ACC112 (cell line): ENCODE results near the gene RORC.
A peak's percentile ranks its signal among the peaks of the same experiment; 100 is the strongest.
"Not testable (repeated sequence)": the region's sequence is repeated elsewhere in the genome, so short reads cannot be mapped to it uniquely, and the experiment has no call there.

Experiments used
- H2AFZ ChIP-seq: fragments of 200-600 bp; sonication (generic); one replicate; pipeline ENCODE4 v1.6.0; 2017; ENCODE audit warnings: antibody characterized with exemption, low read length; ENCODE audit not compliant: unreplicated experiment
- H3K27ac ChIP-seq: fragments of 200-600 bp; sonication (generic); 2 replicates; pipeline ENCODE4 v1.5.1; 2014; ENCODE audit warnings: low read depth, mild to moderate bottlenecking, antibody characterized with exemption, low read length, moderate library complexity
- H3K27me3 ChIP-seq: fragments of 200-600 bp; sonication (generic); 2 replicates; pipeline ENCODE4 v1.6.1; 2014; ENCODE audit warnings: mild to moderate bottlenecking, antibody characterized with exemption, low read length, moderate library complexity, mixed read lengths; ENCODE audit not compliant: insufficient read depth
- H3K36me3 ChIP-seq: fragments of 200-600 bp; sonication (generic); 2 replicates; pipeline ENCODE4 v1.6.1; 2016; ENCODE audit warnings: mild to moderate bottlenecking, antibody characterized with exemption, low read length, moderate library complexity, mixed read lengths; ENCODE audit not compliant: insufficient read depth
- H3K4me1 ChIP-seq: fragments of 200-600 bp; sonication (generic); one replicate; pipeline ENCODE4 v1.6.1; 2016; ENCODE audit warnings: low read length, mixed read lengths; ENCODE audit not compliant: insufficient read depth, unreplicated experiment, control insufficient read depth
- H3K4me3 ChIP-seq: fragments of 200-600 bp; sonication (generic); 2 replicates; pipeline ENCODE4 v1.5.1; 2014; ENCODE audit warnings: mild to moderate bottlenecking, low read depth, low read length
- H3K79me2 ChIP-seq: fragments of 200-600 bp; sonication (generic); one replicate; pipeline ENCODE4 v1.6.0; 2016; ENCODE audit warnings: low read length; ENCODE audit not compliant: control insufficient read depth, unreplicated experiment, insufficient read depth

RORC gene

DNA sequence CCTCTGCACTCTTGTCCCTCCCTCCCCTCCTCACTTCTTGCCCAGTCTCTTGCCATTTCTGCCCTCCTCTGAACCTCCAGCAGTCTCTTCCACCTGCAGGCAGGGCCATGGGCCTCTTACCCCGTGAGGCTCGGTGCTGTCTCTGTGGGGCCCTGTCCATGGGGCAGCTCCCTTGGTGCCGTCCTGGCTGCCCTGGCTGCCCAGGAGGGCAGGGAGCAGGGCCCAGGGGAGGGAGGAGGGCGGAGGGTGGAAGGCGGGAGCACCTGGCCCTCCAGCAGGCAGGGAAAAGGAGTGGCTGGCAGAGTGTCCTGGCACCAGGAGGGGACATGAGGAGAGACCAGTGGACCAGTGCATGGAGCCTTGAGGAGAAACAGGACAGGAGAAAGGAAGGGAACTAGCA, at the start of gene RORC:
RORC (minus strand) TSS at position 198 of the 400 bp plus-strand sequence; CDS start at position 160, 38 bp downstream.
- Histone ChIP-seq H2AFZ (no peak within 1 kb of the TSS), H3K27ac (no peak within 1 kb of the TSS)

GRCh38 chr1:151875419-151876097, 44.0 kb upstream of the RORC start:
- Histone ChIP-seq H3K27ac (no peak overlapping the region), H3K4me1 (no peaks in the 10 kb centered on the region), H3K36me3 (0 out of 2 replicates have a peak, but pooled peaks cover 4% of the 10 kb centered on the region), H3K79me2 (no peaks in the 10 kb centered on the region), H2AFZ (no peak overlapping the region), H3K4me3 (no peak overlapping the region), H3K27me3 (no peaks in the 10 kb centered on the region)

More for the DNA sequence above, at the start of gene RORC:
- no peaks in the 10 kb centered on the region for H3K4me1 ChIP-seq
- no peaks in the 10 kb centered on the region for H3K36me3 ChIP-seq
- no peaks in the 10 kb centered on the region for H3K27me3 ChIP-seq
- no peak within 1 kb of the TSS for H3K4me3 ChIP-seq
- no peaks in the 10 kb centered on the region for H3K79me2 ChIP-seq

DNA sequence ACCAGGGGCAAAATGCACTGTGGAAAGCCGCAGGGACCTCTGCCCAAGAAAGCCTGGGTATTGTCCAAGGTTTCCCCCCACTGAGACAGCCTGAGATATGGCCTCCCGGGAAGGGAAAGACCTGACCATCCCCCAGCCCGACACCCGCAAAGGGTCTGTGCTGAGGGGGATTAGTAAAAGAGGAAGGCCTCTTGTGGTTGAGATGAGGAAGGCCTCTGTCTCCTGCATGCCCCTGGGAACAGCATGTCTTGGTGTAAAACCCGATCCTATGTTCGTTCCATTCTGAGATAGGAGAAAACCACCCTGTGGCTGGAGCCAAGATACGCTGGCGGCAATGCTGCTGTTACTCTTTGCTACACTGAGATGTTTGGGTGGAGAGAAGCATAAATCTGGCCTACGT, 41.2 kb upstream of the RORC start:
- H3K27me3 ChIP-seq, H2AFZ ChIP-seq, H3K79me2 ChIP-seq, H3K4me3 ChIP-seq, H3K27ac ChIP-seq, H3K36me3 ChIP-seq: not testable (repeated sequence)
- H3K4me1 ChIP-seq = peaks cover 11% of the 10 kb centered on the region

DNA sequence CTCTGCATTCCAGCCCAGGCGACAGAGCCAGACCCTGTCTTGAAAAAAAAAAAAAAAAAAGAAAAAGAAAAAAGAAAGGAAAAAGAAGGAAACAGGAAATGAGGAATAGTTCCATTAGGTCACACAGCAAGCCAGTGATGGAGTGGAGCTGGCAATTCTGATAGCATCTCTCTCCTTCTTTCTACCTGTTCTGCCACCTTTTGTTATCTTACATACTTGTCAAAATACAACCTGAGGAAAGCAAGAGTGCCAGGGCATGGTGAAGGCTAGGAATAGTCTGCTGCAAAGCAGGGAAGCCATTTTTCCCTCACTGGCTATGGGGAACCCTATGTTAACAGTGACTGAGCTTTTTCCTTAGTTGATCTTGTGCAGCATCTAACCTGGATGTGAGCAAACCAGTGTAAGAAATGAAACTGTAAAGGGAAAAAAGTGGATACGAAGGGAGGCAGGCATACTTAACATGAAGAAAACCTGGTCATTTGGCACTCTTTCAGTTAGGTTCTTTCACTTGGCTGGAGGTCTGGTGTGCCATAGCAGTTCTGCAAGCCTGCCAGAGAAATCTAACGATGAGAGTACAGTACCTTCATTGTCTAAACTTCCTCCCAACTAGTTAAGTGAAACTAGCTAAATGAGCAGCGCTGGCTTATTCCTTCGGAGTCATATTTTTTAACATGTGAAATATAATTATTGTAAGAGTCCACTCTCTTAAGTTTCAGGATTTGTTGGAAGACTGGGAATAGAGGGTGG, 39.9 kb upstream of the RORC start:
- H3K79me2 ChIP-seq = no peaks in the 10 kb centered on the region
- H3K4me1 ChIP-seq = peaks cover 17% of the 10 kb centered on the region
- no peak overlapping the region for H2AFZ ChIP-seq
- H3K27me3 ChIP-seq = no peaks in the 10 kb centered on the region
- H3K36me3 ChIP-seq = 0 out of 2 replicates have a peak, but pooled peaks cover 4% of the 10 kb centered on the region
- no peak overlapping the region for H3K27ac ChIP-seq
- H3K4me3 ChIP-seq = no peak overlapping the region

- Histone ChIP-seq H3K27ac (peak overlapping the region; percentile 88), H3K79me2 (no peaks in the 10 kb centered on the region), H3K36me3 (no peaks in the 10 kb centered on the region), H3K27me3 (no peaks in the 10 kb centered on the region), H2AFZ (no peak overlapping the region), H3K4me3 (peak overlapping the region; percentile 2; the same call in 1 of the 2 replicates), H3K4me1 (peaks cover 22% of the 10 kb centered on the region)
Measured at GRCh38 chr1:151868486-151868885, 36.9 kb upstream of the RORC start.

DNA sequence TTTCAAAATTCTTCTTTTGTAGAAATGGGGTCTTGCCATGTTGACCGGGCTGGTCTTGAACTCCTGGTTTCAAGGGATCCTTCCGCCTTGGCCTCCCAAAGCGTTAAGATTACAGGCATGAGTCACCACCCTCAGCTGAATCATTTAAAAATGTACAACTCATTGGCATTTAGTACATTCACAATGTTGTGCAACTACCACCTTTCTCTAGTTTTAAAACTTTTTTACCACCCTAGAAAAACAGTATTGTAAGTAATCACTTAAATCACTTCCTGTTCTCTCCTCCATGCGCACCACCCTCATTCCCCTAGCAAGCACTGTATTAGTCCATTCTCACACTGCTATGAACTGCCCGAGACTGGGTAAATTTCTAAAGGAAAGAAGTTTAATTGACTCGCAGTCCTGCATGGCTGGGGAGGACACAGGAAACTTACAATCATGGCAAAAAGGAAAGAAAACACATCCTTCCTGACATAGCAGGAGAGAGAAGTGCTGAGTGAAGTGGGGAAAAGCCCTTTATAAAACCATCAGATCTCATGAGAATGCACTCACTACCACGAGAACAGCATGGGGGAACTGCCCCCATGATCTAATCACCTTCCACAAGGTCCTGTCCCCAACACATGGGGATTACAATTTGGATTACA, 36.3 kb upstream of the RORC start:
- Histone ChIP-seq H3K4me3 (peak overlapping the region; percentile 2; the same call in 1 of the 2 replicates), H3K27me3 (no peaks in the 10 kb centered on the region), H3K4me1 (peaks cover 22% of the 10 kb centered on the region), H2AFZ (peak overlapping the region; percentile 19), H3K27ac (peak overlapping the region; percentile 88), H3K36me3 (no peaks in the 10 kb centered on the region), H3K79me2 (no peaks in the 10 kb centered on the region)

GRCh38 chr1:151867321-151867720, 35.7 kb upstream of the RORC start:
- Histone ChIP-seq H3K4me1 (peaks cover 22% of the 10 kb centered on the region), H3K27ac (peak overlapping the region; percentile 88), H3K27me3 (no peaks in the 10 kb centered on the region), H3K4me3 (no peak overlapping the region), H2AFZ (no peak overlapping the region), H3K79me2 (no peaks in the 10 kb centered on the region), H3K36me3 (no peaks in the 10 kb centered on the region)

GRCh38 chr1:151864411-151864810, 32.8 kb upstream of the RORC start:
- H3K27ac ChIP-seq = no peak overlapping the region
- H3K4me3 ChIP-seq = no peak overlapping the region
- H3K4me1 ChIP-seq = peaks cover 22% of the 10 kb centered on the region
- H3K27me3 ChIP-seq = no peaks in the 10 kb centered on the region
- H3K79me2 ChIP-seq = no peaks in the 10 kb centered on the region
- no peak overlapping the region for H2AFZ ChIP-seq
- no peaks in the 10 kb centered on the region for H3K36me3 ChIP-seq

GRCh38 chr1:151862604-151863003, 31.0 kb upstream of the RORC start:
- Histone ChIP-seq H3K4me1 (peaks cover 17% of the 10 kb centered on the region), H2AFZ (no peak overlapping the region), H3K27me3 (no peaks in the 10 kb centered on the region), H3K4me3 (no peak overlapping the region), H3K79me2 (no peaks in the 10 kb centered on the region), H3K36me3 (no peaks in the 10 kb centered on the region), H3K27ac (no peak overlapping the region)

DNA sequence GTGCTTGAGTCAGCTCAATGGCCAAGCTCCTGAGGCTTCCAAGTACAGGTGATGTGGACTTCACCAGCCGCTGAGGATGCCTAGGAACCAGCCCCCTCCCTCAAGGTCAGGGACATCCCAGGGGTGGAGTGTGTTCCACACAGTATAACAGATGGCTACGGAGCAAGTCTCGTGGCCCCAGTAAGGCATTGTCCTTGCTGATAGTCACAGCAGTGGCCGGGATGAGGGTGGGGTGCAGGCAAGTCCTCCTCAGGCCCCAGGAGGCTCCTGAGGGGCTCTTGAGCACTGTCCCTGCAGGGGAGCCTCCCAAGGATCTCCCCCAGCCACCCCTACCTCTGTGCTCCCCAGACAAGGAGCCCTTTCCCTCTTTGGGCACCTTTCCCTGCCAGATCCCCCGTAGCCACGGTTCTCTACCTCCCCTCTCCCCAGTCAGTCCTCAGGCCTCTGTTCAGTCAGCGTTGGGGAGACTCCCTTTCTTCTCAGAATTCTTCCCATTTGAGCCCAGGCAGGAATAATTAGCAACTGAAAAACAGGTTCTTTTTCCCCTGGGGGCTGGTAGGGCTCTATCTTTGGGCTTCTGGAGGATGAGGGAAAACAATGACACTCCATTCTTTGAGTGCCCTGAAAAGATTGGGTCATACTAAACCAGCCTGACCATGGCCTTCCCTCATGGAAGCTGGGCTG, 29.0 kb upstream of the RORC start:
- no peaks in the 10 kb centered on the region for H3K36me3 ChIP-seq
- H3K79me2 ChIP-seq = no peaks in the 10 kb centered on the region
- H2AFZ ChIP-seq = no peak overlapping the region
- no peak overlapping the region for H3K4me3 ChIP-seq
- H3K27ac ChIP-seq = no peak overlapping the region
- H3K27me3 ChIP-seq = no peaks in the 10 kb centered on the region
- H3K4me1 ChIP-seq = peaks cover 18% of the 10 kb centered on the region
